ENCODE data around the gene TMEM134.

- TF ChIP-seq POLR2A (IDR thresholded peaks at IDR 0.05): no peak
- no peak for TF ChIP-seq CTCF (IDR thresholded peaks at IDR 0.05 in 4 of 5, conservative IDR thresholded peaks at IDR 0.05 in 1 of 5)
Observed at GRCh38 chr11:67457453-67457852, 11.6 kb downstream of the TMEM134 start.
